HepG2 (cell line): ENCODE data around the gene PLD3. TPM values are rescaled to one million over a fixed set of nuclear protein-coding genes. Genes with fewer than 3 reads are reported as not detected.

Source experiments
- ADNP ChIP-seq: sonication (generic); formaldehyde crosslinking; IDR thresholded peaks from 2 replicates; pipeline ENCODE4 v1.4.0; 2020; ENCODE audit warnings: missing genetic modification reagents
- CBX1 ChIP-seq: IDR thresholded peaks from one replicate; pipeline ENCODE4 v1.6.1; 2016; ENCODE audit warnings: antibody characterized with exemption, low read depth
- DMAP1 ChIP-seq: IDR thresholded peaks from 2 replicates; pipeline ENCODE4 v1.6.1; 2016
- GFI1 ChIP-seq: sonication (generic); formaldehyde crosslinking; IDR thresholded peaks from 2 replicates; pipeline ENCODE4 v1.5.0; 2020; ENCODE audit warnings: missing genetic modification reagents, mild to moderate bottlenecking, borderline replicate concordance
- HDAC1 ChIP-seq: sonication (generic); formaldehyde crosslinking; IDR thresholded peaks from 2 replicates; pipeline ENCODE4 v1.5.1; 2020; ENCODE audit warnings: mild to moderate bottlenecking, missing genetic modification reagents
- HOXA5 ChIP-seq: sonication (generic); formaldehyde crosslinking; IDR thresholded peaks from 2 replicates; pipeline ENCODE4 v1.4.0; 2020; ENCODE audit warnings: missing genetic modification reagents
- MEIS2 ChIP-seq: sonication (generic); formaldehyde crosslinking; IDR thresholded peaks from 2 replicates; pipeline ENCODE4 v1.9.0; 2021; ENCODE audit warnings: mild to moderate bottlenecking, missing genetic modification reagents
- MXI1 ChIP-seq: IDR thresholded peaks from 3 replicates; pipeline ENCODE4 v1.6.1; 2012; ENCODE audit warnings: low read depth, low read length, inconsistent platforms, borderline replicate concordance
- RARG ChIP-seq: sonication (generic); formaldehyde crosslinking; IDR thresholded peaks from 2 replicates; pipeline ENCODE4 v1.4.0; 2020; ENCODE audit warnings: low read depth, mild to moderate bottlenecking, missing genetic modification reagents
- RCOR2 ChIP-seq: IDR thresholded peaks from 2 replicates; pipeline ENCODE4 v1.6.1; 2016; ENCODE audit warnings: missing biosample characterization, missing genetic modification reagents
- RFXAP ChIP-seq: sonication (generic); formaldehyde crosslinking; IDR thresholded peaks from 2 replicates; pipeline ENCODE4 v1.4.0; 2020; ENCODE audit warnings: missing genetic modification reagents, borderline replicate concordance
- SP1 ChIP-seq, 2 experiments: fragments of 450-650 bp in 1 of 2; sonication (generic) in 1 of 2; formaldehyde crosslinking in 1 of 2; IDR thresholded peaks; 2 replicates each; pipeline versions ENCODE4 v1.4.0 to v1.6.1; 2016 to 2020; ENCODE audit warnings: missing genetic modification reagents in 1 of 2
- TAF1 ChIP-seq: sonication (generic); formaldehyde crosslinking; IDR thresholded peaks from 2 replicates; pipeline ENCODE4 v1.4.0; 2020; ENCODE audit warnings: missing genetic modification reagents
- ZFP1 ChIP-seq: IDR thresholded peaks from 2 replicates; pipeline ENCODE4 v1.6.1; 2016
- ZMYM2 ChIP-seq: sonication (generic); formaldehyde crosslinking; IDR thresholded peaks from 2 replicates; pipeline ENCODE4 v1.8.0; 2022; ENCODE audit warnings: mild to moderate bottlenecking, missing genetic modification reagents
- ZNF687 ChIP-seq: sonication (generic); formaldehyde crosslinking; IDR thresholded peaks from 2 replicates; pipeline ENCODE4 v1.5.1; 2020; ENCODE audit warnings: mild to moderate bottlenecking, missing genetic modification reagents, moderate library complexity
- ZSCAN21 ChIP-seq: sonication (generic); formaldehyde crosslinking; IDR thresholded peaks from 2 replicates; pipeline ENCODE4 v1.8.0; 2022; ENCODE audit warnings: mild to moderate bottlenecking, missing genetic modification reagents, moderate library complexity, borderline replicate concordance
- polyA plus RNA-seq, 8 experiments: library from polyadenylated mRNA; depleted of rRNA in 3 of 8; stranded (reverse) in 7 of 8; unstranded in 1 of 8; fragments of >200 nt; fragmentation: Illumina TruSeq in 4 of 8; extraction: Trizol in 4 of 8; gene quantifications; 2 replicates each; pipeline versions ENCODE4 v1.2.1 to v1.2.3, GENCODE V29; 2011 to 2016; ENCODE audit warnings: low read depth in 4 of 8, missing spikeins in 1 of 8, mixed read lengths in 1 of 8; ENCODE audit not compliant: insufficient read depth in 1 of 8
- total RNA-seq, 5 experiments: library from RNA; depleted of rRNA; stranded (reverse); fragments of >200 nt; fragmentation: Illumina TruSeq; extraction: Trizol; gene quantifications; 2 replicates each; pipeline ENCODE4 v1.2.3, GENCODE V29; 2016; ENCODE audit warnings: low read depth in 1 of 5
- TF ChIP-seq, protein P1 (sequence below): sonication (generic); formaldehyde crosslinking; IDR thresholded peaks from 2 replicates; pipeline ENCODE4 v1.4.0; 2020; ENCODE audit warnings: missing genetic modification reagents
- TF ChIP-seq, protein P2 (sequence below), 2 experiments: sonication (generic) in 1 of 2; formaldehyde crosslinking in 1 of 2; IDR thresholded peaks; 2 replicates each; pipeline versions ENCODE4 v1.4.0 to v1.6.1; 2018 to 2020; ENCODE audit warnings: missing genetic modification reagents in 2 of 2, borderline replicate concordance in 1 of 2, low read depth in 1 of 2, mild to moderate bottlenecking in 1 of 2, missing biosample characterization in 1 of 2

PLD3 gene
- total and polyA plus RNA-seq, 2 of the 13 experiments (the other 11 are each of a cell fraction or from before 2014, with no cell fraction given), result 45.7 to 164 TPM

- peak; percentile 71; the same call in 1 of the 2 replicates for TF ChIP-seq ZNF687 (CRISPR knock-in tag)
- no peak for TF ChIP-seq SP1 (IDR thresholded peaks at IDR 0.05)
- peak; percentile 41; the same call in 1 of the 2 replicates for TF ChIP-seq SP1 (CRISPR knock-in tag; IDR thresholded peaks at IDR 0.05)
- TF ChIP-seq RCOR2 (CRISPR knock-in tag), result peak; percentile 93
- TF ChIP-seq CBX1, result no peak
- TF ChIP-seq ZSCAN21, result 0 out of 2 replicates have a peak, but pooled peaks have one; percentile 49
- TF ChIP-seq, protein P1, sequence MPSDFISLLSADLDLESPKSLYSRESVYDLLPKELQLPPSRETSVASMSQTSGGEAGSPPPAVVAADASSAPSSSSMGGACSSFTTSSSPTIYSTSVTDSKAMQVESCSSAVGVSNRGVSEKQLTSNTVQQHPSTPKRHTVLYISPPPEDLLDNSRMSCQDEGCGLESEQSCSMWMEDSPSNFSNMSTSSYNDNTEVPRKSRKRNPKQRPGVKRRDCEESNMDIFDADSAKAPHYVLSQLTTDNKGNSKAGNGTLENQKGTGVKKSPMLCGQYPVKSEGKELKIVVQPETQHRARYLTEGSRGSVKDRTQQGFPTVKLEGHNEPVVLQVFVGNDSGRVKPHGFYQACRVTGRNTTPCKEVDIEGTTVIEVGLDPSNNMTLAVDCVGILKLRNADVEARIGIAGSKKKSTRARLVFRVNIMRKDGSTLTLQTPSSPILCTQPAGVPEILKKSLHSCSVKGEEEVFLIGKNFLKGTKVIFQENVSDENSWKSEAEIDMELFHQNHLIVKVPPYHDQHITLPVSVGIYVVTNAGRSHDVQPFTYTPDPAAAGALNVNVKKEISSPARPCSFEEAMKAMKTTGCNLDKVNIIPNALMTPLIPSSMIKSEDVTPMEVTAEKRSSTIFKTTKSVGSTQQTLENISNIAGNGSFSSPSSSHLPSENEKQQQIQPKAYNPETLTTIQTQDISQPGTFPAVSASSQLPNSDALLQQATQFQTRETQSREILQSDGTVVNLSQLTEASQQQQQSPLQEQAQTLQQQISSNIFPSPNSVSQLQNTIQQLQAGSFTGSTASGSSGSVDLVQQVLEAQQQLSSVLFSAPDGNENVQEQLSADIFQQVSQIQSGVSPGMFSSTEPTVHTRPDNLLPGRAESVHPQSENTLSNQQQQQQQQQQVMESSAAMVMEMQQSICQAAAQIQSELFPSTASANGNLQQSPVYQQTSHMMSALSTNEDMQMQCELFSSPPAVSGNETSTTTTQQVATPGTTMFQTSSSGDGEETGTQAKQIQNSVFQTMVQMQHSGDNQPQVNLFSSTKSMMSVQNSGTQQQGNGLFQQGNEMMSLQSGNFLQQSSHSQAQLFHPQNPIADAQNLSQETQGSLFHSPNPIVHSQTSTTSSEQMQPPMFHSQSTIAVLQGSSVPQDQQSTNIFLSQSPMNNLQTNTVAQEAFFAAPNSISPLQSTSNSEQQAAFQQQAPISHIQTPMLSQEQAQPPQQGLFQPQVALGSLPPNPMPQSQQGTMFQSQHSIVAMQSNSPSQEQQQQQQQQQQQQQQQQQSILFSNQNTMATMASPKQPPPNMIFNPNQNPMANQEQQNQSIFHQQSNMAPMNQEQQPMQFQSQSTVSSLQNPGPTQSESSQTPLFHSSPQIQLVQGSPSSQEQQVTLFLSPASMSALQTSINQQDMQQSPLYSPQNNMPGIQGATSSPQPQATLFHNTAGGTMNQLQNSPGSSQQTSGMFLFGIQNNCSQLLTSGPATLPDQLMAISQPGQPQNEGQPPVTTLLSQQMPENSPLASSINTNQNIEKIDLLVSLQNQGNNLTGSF, result no peak
- peak; percentile 53; the same call in 1 of the 2 replicates for TF ChIP-seq DMAP1 (CRISPR knock-in tag)
- no peak for TF ChIP-seq MEIS2 (CRISPR knock-in tag)
- peak; percentile 92 for TF ChIP-seq ADNP (CRISPR knock-in tag)
- peak; percentile 31; the same call in 1 of the 2 replicates for TF ChIP-seq TAF1 (CRISPR knock-in tag)
- TF ChIP-seq HOXA5, result no peak
- no peak for TF ChIP-seq RFXAP (CRISPR knock-in tag)
- TF ChIP-seq HDAC1, result peak; percentile 36
- no peak for TF ChIP-seq RARG (CRISPR knock-in tag)
- TF ChIP-seq ZFP1, result no peak
- TF ChIP-seq ZMYM2 (CRISPR knock-in tag), result peak; percentile 70; the same call in 1 of the 2 replicates
- TF ChIP-seq GFI1 (CRISPR knock-in tag), result no peak
- TF ChIP-seq MXI1, result 0 out of 3 replicates have a peak, but pooled peaks have one; percentile 16
- TF ChIP-seq, protein P2, sequence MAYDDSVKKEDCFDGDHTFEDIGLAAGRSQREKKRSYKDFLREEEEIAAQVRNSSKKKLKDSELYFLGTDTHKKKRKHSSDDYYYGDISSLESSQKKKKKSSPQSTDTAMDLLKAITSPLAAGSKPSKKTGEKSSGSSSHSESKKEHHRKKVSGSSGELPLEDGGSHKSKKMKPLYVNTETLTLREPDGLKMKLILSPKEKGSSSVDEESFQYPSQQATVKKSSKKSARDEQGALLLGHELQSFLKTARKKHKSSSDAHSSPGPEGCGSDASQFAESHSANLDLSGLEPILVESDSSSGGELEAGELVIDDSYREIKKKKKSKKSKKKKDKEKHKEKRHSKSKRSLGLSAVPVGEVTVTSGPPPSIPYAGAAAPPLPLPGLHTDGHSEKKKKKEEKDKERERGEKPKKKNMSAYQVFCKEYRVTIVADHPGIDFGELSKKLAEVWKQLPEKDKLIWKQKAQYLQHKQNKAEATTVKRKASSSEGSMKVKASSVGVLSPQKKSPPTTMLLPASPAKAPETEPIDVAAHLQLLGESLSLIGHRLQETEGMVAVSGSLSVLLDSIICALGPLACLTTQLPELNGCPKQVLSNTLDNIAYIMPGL (CRISPR knock-in tag; IDR thresholded peaks at IDR 0.05; ENCODE audit: borderline replicate concordance in 1 of 2, low read depth in 1 of 2), result peak in 1 of 2 experiments; percentile 59; a peak in 1 of 4 replicates
Measured at GRCh38 chr19:40403262-40403984, 54.9 kb downstream of the PLD3 start (continued).
